ENCODE measurements around the gene ZNF667.

DNA sequence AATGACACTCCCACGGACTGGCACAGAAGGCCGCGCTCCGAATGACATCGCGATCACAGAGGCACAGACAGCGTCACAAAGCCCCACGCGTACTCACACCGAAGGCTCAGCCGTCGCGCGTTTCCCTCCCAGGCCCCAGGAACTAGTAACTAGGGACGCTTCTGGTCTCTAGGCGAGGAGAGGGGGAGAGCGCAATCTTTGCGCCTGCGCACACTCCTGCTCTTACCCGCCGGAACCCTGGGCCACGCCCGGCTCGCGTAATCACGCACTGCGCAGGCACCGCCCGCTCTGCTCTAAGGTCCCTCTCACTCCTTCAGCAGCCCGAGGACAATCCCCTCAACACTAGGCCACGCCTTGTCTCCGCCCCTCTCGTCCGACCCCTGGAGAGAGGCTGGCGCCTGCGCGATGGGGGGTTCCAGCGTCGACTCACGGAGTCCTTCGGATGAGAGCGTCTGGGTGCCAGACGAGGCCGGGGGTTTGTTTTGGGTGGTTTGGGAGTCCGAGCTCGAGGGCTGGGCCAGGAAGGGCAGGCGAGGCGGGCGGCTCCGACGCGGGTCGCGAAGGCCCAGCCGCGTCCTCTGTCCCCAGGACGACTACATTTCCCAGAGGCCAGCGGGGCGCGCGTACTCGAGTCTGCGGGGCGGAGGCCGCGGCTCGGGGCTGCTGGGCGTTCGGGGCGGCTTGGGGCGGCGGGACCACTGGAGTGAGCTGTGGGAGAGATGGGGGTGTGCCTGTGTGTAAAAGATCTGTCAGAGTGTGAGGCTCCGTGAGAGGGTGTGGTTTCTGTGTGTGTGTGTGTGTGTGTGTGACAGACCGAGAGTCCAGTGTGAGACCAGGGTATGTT is 30.5 kb upstream of the ZNF667 start, which contains the start of gene ZNF471:
- TF ChIP-seq, protein P1, sequence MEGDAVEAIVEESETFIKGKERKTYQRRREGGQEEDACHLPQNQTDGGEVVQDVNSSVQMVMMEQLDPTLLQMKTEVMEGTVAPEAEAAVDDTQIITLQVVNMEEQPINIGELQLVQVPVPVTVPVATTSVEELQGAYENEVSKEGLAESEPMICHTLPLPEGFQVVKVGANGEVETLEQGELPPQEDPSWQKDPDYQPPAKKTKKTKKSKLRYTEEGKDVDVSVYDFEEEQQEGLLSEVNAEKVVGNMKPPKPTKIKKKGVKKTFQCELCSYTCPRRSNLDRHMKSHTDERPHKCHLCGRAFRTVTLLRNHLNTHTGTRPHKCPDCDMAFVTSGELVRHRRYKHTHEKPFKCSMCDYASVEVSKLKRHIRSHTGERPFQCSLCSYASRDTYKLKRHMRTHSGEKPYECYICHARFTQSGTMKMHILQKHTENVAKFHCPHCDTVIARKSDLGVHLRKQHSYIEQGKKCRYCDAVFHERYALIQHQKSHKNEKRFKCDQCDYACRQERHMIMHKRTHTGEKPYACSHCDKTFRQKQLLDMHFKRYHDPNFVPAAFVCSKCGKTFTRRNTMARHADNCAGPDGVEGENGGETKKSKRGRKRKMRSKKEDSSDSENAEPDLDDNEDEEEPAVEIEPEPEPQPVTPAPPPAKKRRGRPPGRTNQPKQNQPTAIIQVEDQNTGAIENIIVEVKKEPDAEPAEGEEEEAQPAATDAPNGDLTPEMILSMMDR (conservative IDR thresholded peaks at IDR 0.05 in 1 of 2, IDR thresholded peaks at IDR 0.05 in 1 of 2; ENCODE audit: low read depth in 1 of 2, low read length in 2 of 2) = no peak
- TF ChIP-seq EZH2 (IDR thresholded peaks at IDR 0.05; ENCODE audit: low read length, missing control alignments) = no peak
